GM23338 (cell line): Measurements from ENCODE around the gene KIF25.

Experiments used
- CTCF ChIP-seq, 2 experiments: fragments of 200-600 bp in 1 of 2; sonication (generic) in 1 of 2; conservative IDR thresholded peaks; 2 replicates each; pipeline versions ENCODE4 v1.5.1 to v1.6.1; 2016 to 2017; ENCODE audit warnings: antibody characterized with exemption in 2 of 2, low read depth in 2 of 2, mild to moderate bottlenecking in 2 of 2, moderate library complexity in 1 of 2
- ETS1 ChIP-seq: IDR thresholded peaks from 2 replicates; pipeline ENCODE4 v1.6.1; 2016; ENCODE audit warnings: antibody characterized with exemption
- EZH2 ChIP-seq: fragments of 200-600 bp; sonication (generic); IDR thresholded peaks from one replicate; pipeline ENCODE4 v1.8.0; 2017; ENCODE audit warnings: antibody characterized with exemption, mild to moderate bottlenecking, low read depth; ENCODE audit not compliant: unreplicated experiment
- EZH2phosphoT487 ChIP-seq: fragments of 200-600 bp; sonication (generic); IDR thresholded peaks from one replicate; pipeline ENCODE4 v1.8.1; 2018; ENCODE audit warnings: antibody characterized with exemption; ENCODE audit not compliant: unreplicated experiment
- ZNF114 ChIP-seq: fragments of 250-450 bp; sonication (Bioruptor Pico); IDR thresholded peaks from 2 replicates; pipeline ENCODE4 v1.5.0; 2020; ENCODE audit warnings: mild to moderate bottlenecking, moderate library complexity
- TF ChIP-seq, protein P1 (sequence below): fragments of 250-450 bp; sonication (Bioruptor Pico); IDR thresholded peaks from 2 replicates; pipeline ENCODE4 v1.5.0; 2020; ENCODE audit warnings: mild to moderate bottlenecking, moderate library complexity

GRCh38 chr6:167984144-167984719 lies 13.2 kb upstream of the KIF25 start:
- TF ChIP-seq EZH2 (no peak), CTCF (conservative IDR thresholded peaks at IDR 0.05; ENCODE audit: low read depth in 2 of 2) (no peak), EZH2phosphoT487 (no peak), ETS1 (no peak), ZNF114 (CRISPR knock-in tag) (no peak)
- TF ChIP-seq, protein P1, sequence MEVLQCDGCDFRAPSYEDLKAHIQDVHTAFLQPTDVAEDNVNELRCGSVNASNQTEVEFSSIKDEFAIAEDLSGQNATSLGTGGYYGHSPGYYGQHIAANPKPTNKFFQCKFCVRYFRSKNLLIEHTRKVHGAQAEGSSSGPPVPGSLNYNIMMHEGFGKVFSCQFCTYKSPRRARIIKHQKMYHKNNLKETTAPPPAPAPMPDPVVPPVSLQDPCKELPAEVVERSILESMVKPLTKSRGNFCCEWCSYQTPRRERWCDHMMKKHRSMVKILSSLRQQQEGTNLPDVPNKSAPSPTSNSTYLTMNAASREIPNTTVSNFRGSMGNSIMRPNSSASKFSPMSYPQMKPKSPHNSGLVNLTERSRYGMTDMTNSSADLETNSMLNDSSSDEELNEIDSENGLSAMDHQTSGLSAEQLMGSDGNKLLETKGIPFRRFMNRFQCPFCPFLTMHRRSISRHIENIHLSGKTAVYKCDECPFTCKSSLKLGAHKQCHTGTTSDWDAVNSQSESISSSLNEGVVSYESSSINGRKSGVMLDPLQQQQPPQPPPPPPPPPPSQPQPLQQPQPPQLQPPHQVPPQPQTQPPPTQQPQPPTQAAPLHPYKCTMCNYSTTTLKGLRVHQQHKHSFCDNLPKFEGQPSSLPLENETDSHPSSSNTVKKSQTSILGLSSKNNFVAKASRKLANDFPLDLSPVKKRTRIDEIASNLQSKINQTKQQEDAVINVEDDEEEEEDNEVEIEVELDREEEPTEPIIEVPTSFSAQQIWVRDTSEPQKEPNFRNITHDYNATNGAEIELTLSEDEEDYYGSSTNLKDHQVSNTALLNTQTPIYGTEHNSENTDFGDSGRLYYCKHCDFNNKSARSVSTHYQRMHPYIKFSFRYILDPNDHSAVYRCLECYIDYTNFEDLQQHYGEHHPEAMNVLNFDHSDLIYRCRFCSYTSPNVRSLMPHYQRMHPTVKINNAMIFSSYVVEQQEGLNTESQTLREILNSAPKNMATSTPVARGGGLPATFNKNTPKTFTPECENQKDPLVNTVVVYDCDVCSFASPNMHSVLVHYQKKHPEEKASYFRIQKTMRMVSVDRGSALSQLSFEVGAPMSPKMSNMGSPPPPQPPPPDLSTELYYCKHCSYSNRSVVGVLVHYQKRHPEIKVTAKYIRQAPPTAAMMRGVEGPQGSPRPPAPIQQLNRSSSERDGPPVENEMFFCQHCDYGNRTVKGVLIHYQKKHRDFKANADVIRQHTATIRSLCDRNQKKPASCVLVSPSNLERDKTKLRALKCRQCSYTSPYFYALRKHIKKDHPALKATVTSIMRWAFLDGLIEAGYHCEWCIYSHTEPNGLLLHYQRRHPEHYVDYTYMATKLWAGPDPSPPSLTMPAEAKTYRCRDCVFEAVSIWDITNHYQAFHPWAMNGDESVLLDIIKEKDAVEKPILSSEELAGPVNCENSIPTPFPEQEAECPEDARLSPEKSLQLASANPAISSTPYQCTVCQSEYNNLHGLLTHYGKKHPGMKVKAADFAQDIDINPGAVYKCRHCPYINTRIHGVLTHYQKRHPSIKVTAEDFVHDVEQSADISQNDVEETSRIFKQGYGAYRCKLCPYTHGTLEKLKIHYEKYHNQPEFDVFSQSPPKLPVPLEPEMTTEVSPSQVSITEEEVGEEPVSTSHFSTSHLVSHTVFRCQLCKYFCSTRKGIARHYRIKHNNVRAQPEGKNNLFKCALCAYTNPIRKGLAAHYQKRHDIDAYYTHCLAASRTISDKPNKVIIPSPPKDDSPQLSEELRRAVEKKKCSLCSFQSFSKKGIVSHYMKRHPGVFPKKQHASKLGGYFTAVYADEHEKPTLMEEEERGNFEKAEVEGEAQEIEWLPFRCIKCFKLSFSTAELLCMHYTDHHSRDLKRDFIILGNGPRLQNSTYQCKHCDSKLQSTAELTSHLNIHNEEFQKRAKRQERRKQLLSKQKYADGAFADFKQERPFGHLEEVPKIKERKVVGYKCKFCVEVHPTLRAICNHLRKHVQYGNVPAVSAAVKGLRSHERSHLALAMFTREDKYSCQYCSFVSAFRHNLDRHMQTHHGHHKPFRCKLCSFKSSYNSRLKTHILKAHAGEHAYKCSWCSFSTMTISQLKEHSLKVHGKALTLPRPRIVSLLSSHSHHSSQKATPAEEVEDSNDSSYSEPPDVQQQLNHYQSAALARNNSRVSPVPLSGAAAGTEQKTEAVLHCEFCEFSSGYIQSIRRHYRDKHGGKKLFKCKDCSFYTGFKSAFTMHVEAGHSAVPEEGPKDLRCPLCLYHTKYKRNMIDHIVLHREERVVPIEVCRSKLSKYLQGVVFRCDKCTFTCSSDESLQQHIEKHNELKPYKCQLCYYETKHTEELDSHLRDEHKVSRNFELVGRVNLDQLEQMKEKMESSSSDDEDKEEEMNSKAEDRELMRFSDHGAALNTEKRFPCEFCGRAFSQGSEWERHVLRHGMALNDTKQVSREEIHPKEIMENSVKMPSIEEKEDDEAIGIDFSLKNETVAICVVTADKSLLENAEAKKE (CRISPR knock-in tag): no peak
